K562 (cell line): Measurements from ENCODE around the gene HLA-E. TPM values are rescaled to one million over a fixed set of nuclear protein-coding genes. Genes with fewer than 3 reads are reported as not detected.

ENCODE experiments used
- ADNP ChIP-seq: fragments of 200-800 bp; sonication (Bioruptor generic); IDR thresholded peaks from 2 replicates; pipeline ENCODE4 v1.6.1; 2016; ENCODE audit warnings: missing genetic modification characterization, missing compliant biosample characterization
- ARID3B ChIP-seq: fragments of 250-450 bp; sonication (Bioruptor Pico); IDR thresholded peaks from 2 replicates; pipeline ENCODE4 v1.4.0; 2020; ENCODE audit warnings: borderline replicate concordance
- ASH1L ChIP-seq: fragments of 450-650 bp; IDR thresholded peaks from 2 replicates; pipeline ENCODE4 v1.6.1; 2018; ENCODE audit warnings: borderline replicate concordance, mild to moderate bottlenecking, low read depth; ENCODE audit not compliant: partially characterized antibody
- NR2C2 ChIP-seq, 2 experiments: fragments of 200-800 bp in 1 of 2; sonication (Bioruptor generic) in 1 of 2; sonication (generic) in 1 of 2; formaldehyde crosslinking in 1 of 2; IDR thresholded peaks; 2 replicates each; pipeline versions ENCODE4 v1.6.1 to v1.8.0; 2016 to 2022; ENCODE audit warnings: mild to moderate bottlenecking in 1 of 2, missing compliant biosample characterization in 1 of 2, missing genetic modification characterization in 1 of 2, missing genetic modification reagents in 1 of 2
- PHF8 ChIP-seq: fragments of 200-600 bp; sonication (generic); IDR thresholded peaks from 2 replicates; pipeline ENCODE4 v1.6.1; 2012; ENCODE audit warnings: mixed run types, mild to moderate bottlenecking, inconsistent platforms, low read length, moderate library complexity, borderline replicate concordance
- POU5F1 ChIP-seq: fragments of 150-350 bp; IDR thresholded peaks from 2 replicates; pipeline ENCODE4 v1.6.1; 2014; ENCODE audit warnings: borderline replicate concordance, low read length, low read depth, mild to moderate bottlenecking; ENCODE audit not compliant: partially characterized antibody
- ZNF696 ChIP-seq: fragments of 250-450 bp; sonication (Bioruptor Pico); conservative IDR thresholded peaks from 2 replicates; pipeline ENCODE4 v1.4.0; 2020; ENCODE audit warnings: mild to moderate bottlenecking, moderate library complexity
- polyA plus RNA-seq, 8 experiments: library from polyadenylated mRNA; depleted of rRNA in 4 of 8; stranded (reverse) in 5 of 8; unstranded in 3 of 8; fragments of >200 nt; fragmentation: Nextera tagmentation in 2 of 8; fragmentation: Illumina TruSeq in 1 of 8; extraction: Ambion mirVana in 2 of 8; extraction: Trizol in 1 of 8; gene quantifications; 2 replicates each; pipeline versions ENCODE4 v1.2.1 to v1.2.3, GENCODE V29; 2011 to 2014; ENCODE audit warnings: inconsistent platforms in 1 of 8, missing spikeins in 1 of 8
- total RNA-seq, 7 experiments: library from RNA; depleted of rRNA in 6 of 7; stranded (reverse); fragments of >200 nt in 6 of 7; fragmentation: Illumina TruSeq in 2 of 7; extraction: Trizol in 2 of 7; gene quantifications; 2 replicates each; pipeline versions ENCODE4 v1.2.1 to v1.2.3, GENCODE V29; 2011 to 2021; ENCODE audit warnings: low replicate concordance in 1 of 7
- TF ChIP-seq, protein P1 (sequence below): sonication (generic); formaldehyde crosslinking; IDR thresholded peaks from 2 replicates; pipeline ENCODE4 v1.8.0; 2022; ENCODE audit warnings: mild to moderate bottlenecking, missing genetic modification reagents
- TF ChIP-seq, protein P2 (sequence below): sonication (generic); formaldehyde crosslinking; IDR thresholded peaks from 2 replicates; pipeline ENCODE4 v1.8.0; 2023; ENCODE audit warnings: mild to moderate bottlenecking, missing genetic modification reagents
- TF ChIP-seq, protein P3 (sequence below): fragments of 150-350 bp; conservative IDR thresholded peaks from 2 replicates; pipeline ENCODE4 v1.6.1; 2014; ENCODE audit warnings: low read length

HLA-E gene
- total and polyA plus RNA-seq, 9 of the 15 experiments (the other 6 are each of a cell fraction or from before 2014, with no cell fraction given), result 3.2 to 39.9 (median 26.8) TPM

DNA sequence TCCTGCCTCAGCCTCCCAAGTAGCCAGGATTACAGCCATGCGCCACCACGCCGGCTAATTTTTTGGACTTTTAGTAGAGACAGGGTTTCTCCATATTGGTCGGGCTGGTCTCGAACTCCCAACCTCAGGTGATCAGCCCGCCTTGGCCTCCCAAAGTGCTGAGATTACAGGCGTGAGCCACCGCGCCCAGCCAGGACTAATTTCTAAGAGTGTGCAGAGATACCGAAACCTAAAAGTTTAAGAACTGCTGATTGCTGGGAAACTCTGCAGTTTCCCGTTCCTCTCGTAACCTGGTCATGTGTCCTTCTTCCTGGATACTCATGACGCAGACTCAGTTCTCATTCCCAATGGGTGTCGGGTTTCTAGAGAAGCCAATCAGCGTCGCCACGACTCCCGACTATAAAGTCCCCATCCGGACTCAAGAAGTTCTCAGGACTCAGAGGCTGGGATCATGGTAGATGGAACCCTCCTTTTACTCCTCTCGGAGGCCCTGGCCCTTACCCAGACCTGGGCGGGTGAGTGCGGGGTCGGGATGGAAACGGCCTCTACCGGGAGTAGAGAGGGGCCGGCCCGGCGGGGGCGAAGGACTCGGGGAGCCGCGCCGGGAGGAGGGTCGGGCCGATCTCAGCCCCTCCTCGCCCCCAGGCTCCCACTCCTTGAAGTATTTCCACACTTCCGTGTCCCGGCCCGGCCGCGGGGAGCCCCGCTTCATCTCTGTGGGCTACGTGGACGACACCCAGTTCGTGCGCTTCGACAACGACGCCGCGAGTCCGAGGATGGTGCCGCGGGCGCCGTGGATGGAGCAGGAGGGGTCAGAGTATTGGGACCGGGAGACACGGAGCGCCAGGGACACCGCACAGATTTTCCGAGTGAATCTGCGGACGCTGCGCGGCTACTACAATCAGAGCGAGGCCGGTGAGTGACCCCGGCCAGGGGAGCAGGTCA is at the start of gene HLA-E (continued):
- TF ChIP-seq, protein P1, sequence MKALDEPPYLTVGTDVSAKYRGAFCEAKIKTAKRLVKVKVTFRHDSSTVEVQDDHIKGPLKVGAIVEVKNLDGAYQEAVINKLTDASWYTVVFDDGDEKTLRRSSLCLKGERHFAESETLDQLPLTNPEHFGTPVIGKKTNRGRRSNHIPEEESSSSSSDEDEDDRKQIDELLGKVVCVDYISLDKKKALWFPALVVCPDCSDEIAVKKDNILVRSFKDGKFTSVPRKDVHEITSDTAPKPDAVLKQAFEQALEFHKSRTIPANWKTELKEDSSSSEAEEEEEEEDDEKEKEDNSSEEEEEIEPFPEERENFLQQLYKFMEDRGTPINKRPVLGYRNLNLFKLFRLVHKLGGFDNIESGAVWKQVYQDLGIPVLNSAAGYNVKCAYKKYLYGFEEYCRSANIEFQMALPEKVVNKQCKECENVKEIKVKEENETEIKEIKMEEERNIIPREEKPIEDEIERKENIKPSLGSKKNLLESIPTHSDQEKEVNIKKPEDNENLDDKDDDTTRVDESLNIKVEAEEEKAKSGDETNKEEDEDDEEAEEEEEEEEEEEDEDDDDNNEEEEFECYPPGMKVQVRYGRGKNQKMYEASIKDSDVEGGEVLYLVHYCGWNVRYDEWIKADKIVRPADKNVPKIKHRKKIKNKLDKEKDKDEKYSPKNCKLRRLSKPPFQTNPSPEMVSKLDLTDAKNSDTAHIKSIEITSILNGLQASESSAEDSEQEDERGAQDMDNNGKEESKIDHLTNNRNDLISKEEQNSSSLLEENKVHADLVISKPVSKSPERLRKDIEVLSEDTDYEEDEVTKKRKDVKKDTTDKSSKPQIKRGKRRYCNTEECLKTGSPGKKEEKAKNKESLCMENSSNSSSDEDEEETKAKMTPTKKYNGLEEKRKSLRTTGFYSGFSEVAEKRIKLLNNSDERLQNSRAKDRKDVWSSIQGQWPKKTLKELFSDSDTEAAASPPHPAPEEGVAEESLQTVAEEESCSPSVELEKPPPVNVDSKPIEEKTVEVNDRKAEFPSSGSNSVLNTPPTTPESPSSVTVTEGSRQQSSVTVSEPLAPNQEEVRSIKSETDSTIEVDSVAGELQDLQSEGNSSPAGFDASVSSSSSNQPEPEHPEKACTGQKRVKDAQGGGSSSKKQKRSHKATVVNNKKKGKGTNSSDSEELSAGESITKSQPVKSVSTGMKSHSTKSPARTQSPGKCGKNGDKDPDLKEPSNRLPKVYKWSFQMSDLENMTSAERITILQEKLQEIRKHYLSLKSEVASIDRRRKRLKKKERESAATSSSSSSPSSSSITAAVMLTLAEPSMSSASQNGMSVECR (CRISPR knock-in tag), result no peak
- TF ChIP-seq, protein P2, sequence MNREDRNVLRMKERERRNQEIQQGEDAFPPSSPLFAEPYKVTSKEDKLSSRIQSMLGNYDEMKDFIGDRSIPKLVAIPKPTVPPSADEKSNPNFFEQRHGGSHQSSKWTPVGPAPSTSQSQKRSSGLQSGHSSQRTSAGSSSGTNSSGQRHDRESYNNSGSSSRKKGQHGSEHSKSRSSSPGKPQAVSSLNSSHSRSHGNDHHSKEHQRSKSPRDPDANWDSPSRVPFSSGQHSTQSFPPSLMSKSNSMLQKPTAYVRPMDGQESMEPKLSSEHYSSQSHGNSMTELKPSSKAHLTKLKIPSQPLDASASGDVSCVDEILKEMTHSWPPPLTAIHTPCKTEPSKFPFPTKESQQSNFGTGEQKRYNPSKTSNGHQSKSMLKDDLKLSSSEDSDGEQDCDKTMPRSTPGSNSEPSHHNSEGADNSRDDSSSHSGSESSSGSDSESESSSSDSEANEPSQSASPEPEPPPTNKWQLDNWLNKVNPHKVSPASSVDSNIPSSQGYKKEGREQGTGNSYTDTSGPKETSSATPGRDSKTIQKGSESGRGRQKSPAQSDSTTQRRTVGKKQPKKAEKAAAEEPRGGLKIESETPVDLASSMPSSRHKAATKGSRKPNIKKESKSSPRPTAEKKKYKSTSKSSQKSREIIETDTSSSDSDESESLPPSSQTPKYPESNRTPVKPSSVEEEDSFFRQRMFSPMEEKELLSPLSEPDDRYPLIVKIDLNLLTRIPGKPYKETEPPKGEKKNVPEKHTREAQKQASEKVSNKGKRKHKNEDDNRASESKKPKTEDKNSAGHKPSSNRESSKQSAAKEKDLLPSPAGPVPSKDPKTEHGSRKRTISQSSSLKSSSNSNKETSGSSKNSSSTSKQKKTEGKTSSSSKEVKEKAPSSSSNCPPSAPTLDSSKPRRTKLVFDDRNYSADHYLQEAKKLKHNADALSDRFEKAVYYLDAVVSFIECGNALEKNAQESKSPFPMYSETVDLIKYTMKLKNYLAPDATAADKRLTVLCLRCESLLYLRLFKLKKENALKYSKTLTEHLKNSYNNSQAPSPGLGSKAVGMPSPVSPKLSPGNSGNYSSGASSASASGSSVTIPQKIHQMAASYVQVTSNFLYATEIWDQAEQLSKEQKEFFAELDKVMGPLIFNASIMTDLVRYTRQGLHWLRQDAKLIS, result no peak; the same call in 1 of the 2 replicates
- TF ChIP-seq ZNF696 (CRISPR knock-in tag) (no peak), POU5F1 (no peak), ASH1L (peak; percentile 53), ADNP (tag) (peak; percentile 98), ARID3B (CRISPR knock-in tag) (no peak), NR2C2 (CRISPR knock-in tag; IDR thresholded peaks at IDR 0.05) (no peak), NR2C2 (tag; IDR thresholded peaks at IDR 0.05) (peak; percentile 63; the same call in 1 of the 2 replicates), PHF8 (peak; percentile 92)
- TF ChIP-seq, protein P3, sequence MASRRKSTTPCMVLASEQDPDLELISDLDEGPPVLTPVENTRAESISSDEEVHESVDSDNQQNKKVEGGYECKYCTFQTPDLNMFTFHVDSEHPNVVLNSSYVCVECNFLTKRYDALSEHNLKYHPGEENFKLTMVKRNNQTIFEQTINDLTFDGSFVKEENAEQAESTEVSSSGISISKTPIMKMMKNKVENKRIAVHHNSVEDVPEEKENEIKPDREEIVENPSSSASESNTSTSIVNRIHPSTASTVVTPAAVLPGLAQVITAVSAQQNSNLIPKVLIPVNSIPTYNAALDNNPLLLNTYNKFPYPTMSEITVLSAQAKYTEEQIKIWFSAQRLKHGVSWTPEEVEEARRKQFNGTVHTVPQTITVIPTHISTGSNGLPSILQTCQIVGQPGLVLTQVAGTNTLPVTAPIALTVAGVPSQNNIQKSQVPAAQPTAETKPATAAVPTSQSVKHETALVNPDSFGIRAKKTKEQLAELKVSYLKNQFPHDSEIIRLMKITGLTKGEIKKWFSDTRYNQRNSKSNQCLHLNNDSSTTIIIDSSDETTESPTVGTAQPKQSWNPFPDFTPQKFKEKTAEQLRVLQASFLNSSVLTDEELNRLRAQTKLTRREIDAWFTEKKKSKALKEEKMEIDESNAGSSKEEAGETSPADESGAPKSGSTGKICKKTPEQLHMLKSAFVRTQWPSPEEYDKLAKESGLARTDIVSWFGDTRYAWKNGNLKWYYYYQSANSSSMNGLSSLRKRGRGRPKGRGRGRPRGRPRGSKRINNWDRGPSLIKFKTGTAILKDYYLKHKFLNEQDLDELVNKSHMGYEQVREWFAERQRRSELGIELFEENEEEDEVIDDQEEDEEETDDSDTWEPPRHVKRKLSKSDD, result no peak
